ENCODE results near the gene C19orf85. TPM values are rescaled to one million over a fixed set of nuclear protein-coding genes. Genes with fewer than 3 reads are reported as not detected.
A peak's percentile ranks its signal among the peaks of the same experiment; 100 is the strongest.

Gene C19orf85
- total and polyA plus RNA-seq, 2 donors (not counting 1 experiment from before 2014, with no cell fraction given): not detected

DNA sequence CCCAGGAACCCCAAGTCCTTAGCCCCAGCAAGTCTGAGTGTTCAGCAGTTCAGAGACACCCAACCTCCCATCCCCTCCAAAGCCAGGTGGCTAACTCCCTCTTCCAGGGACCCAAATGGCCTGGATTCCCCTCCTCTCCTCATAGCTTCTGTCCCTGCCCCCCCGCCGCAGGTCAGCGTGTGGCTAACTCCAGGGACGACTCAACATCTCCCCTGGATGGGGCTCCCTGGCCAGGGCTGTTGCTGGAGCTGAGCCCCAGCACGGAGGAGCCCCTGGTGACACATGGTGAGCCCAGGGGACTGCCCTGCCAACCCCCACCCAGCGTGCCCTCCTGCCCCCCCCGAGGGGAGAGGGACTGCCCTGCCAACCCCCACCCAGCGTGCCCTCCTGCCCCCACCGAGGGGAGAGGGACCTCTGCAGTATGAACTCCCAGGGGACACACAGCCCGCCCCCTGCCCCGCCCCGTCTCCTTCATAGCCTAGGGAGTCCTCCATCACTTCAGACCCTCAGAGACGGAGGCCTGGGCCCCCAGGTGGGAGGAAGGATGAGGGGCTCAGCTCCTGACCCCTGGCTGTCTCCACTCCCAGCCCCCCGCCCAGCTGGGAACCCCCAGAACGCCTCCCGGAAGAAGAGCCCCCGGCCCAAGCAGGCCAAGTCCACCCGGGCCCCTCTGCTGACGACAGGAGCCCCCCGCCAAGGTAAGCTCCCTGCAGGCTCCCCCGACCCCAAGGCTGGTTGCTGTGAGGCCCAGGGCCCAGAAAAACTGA is 25.3 kb upstream of the C19orf85 start:
- H3K27ac ChIP-seq (ENCODE audit: insufficient read depth, low read length): no peak overlapping the region
- H3K4me2 ChIP-seq (ENCODE audit: extremely low read depth, insufficient read depth, low read length): peak overlapping the region; percentile 75
- H3K9me3 ChIP-seq (ENCODE audit: control insufficient read depth, insufficient read depth, low read depth, low read length): no peaks in the 10 kb centered on the region
- H4K20me1 ChIP-seq (ENCODE audit: control insufficient read depth, extremely low read depth, insufficient read depth, low read length): no peaks in the 10 kb centered on the region
- H3K36me3 ChIP-seq (ENCODE audit: control insufficient read depth, insufficient read depth, low read length): peaks cover 1% of the 10 kb centered on the region
- H3K4me1 ChIP-seq (ENCODE audit: control insufficient read depth, extremely low read depth, insufficient read depth, low read length): peaks cover 47% of the 10 kb centered on the region
- peaks cover 10% of the 10 kb centered on the region for H3K79me2 ChIP-seq (ENCODE audit: control insufficient read depth, insufficient read depth, low read length)
- no peak for DNase-seq (ENCODE audit: low read depth in 2 of 2)
- no peak for TF ChIP-seq EZH2 (IDR thresholded peaks at IDR 0.05; ENCODE audit: low read length, missing control alignments)
- no peak overlapping the region for H2AFZ ChIP-seq (ENCODE audit: low read length)
- H3K27me3 ChIP-seq (ENCODE audit: control insufficient read depth, insufficient read depth, low read length): no peaks in the 10 kb centered on the region
- no peak overlapping the region for H3K9ac ChIP-seq (ENCODE audit: insufficient read depth, low read length)
- H3K4me3 ChIP-seq (replicated peaks in 1 of 4; ENCODE audit: control extremely low read depth in 1 of 4, insufficient read depth in 1 of 4, low read depth in 3 of 4, low read length in 4 of 4): peak overlapping the region in 1 of 4 experiments; percentile 53

- Histone ChIP-seq H3K4me1 (ENCODE audit: control insufficient read depth, extremely low read depth, insufficient read depth, low read length) (peaks cover 50% of the 10 kb centered on the region), H3K4me3 (replicated peaks in 1 of 4; ENCODE audit: control extremely low read depth in 1 of 4, insufficient read depth in 1 of 4, low read depth in 3 of 4, low read length in 4 of 4) (peak overlapping the region in 1 of 4 experiments; percentile 53)
These were observed 24.6 kb upstream of the C19orf85 start for GRCh38 chr19:55488986-55489710.

DNA sequence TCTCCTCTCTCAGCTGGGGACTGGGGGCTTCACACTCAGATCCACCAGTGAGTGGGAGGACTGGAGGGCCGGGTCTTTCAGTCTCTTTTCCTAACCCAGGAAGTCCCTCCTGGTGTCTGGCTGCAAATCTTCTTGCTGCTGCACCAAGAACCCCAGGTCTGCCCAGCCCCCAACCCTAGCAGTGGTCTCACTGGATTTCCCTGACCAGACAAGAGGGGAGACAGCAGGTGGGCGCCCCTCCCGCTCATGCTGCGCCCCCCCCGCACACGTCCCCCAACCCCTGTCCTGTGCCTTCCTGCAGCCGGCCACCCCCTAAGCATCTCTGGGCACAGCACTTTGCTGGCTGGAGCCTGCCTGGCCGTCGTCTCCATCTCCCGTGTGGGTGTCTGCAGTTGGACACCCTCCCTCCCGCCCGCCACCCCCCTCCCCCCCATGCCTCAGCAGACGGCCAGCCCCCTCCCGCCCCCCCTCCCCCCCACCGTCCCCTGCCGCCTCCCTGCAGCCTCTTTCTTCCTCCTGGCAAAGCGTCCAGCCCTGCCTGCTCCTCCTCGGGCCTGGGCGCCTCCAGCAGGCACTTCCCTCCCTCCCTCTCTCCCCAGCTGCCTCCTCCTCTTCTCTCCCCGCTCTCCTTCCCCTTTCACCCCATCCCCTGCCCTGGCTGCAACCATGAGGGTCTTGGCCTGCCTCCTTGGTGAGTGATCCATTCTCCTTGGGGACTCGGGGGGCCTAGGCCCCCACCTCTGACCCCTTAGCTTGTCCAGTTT is 23.6 kb upstream of the C19orf85 start, which contains the start of gene SSC5D:
Gene SSC5D, plus strand, starts transcription at position 513 of the 764 bp plus-strand sequence. Its CDS starts 154 bp downstream, at position 667.
- peaks cover 47% of the 10 kb centered on the region for H3K4me1 ChIP-seq (ENCODE audit: control insufficient read depth, extremely low read depth, insufficient read depth, low read length)
- peak within 1 kb of the TSS; percentile 35 to 70 (median 45) for H3K4me3 ChIP-seq (replicated peaks in 1 of 4; ENCODE audit: control extremely low read depth in 1 of 4, insufficient read depth in 1 of 4, low read depth in 3 of 4, low read length in 4 of 4)
- peak within 1 kb of the TSS; percentile 100 for H3K4me2 ChIP-seq (ENCODE audit: extremely low read depth, insufficient read depth, low read length)
- no peak for TF ChIP-seq EZH2 (IDR thresholded peaks at IDR 0.05; ENCODE audit: low read length, missing control alignments)
- TF ChIP-seq, protein P1, sequence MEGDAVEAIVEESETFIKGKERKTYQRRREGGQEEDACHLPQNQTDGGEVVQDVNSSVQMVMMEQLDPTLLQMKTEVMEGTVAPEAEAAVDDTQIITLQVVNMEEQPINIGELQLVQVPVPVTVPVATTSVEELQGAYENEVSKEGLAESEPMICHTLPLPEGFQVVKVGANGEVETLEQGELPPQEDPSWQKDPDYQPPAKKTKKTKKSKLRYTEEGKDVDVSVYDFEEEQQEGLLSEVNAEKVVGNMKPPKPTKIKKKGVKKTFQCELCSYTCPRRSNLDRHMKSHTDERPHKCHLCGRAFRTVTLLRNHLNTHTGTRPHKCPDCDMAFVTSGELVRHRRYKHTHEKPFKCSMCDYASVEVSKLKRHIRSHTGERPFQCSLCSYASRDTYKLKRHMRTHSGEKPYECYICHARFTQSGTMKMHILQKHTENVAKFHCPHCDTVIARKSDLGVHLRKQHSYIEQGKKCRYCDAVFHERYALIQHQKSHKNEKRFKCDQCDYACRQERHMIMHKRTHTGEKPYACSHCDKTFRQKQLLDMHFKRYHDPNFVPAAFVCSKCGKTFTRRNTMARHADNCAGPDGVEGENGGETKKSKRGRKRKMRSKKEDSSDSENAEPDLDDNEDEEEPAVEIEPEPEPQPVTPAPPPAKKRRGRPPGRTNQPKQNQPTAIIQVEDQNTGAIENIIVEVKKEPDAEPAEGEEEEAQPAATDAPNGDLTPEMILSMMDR (conservative IDR thresholded peaks at IDR 0.05 in 1 of 2, IDR thresholded peaks at IDR 0.05 in 1 of 2; ENCODE audit: low read depth in 1 of 2, low read length in 2 of 2): no peak
- H4K20me1 ChIP-seq (ENCODE audit: control insufficient read depth, extremely low read depth, insufficient read depth, low read length): no peaks in the 10 kb centered on the region
- no peaks in the 10 kb centered on the region for H3K9me3 ChIP-seq (ENCODE audit: control insufficient read depth, insufficient read depth, low read depth, low read length)
- H2AFZ ChIP-seq (ENCODE audit: low read length): no peak within 1 kb of the TSS
- peaks cover 4% of the 10 kb centered on the region for H3K36me3 ChIP-seq (ENCODE audit: control insufficient read depth, insufficient read depth, low read length)
- peak; percentile 65 to 71 for DNase-seq (ENCODE audit: low read depth in 2 of 2)
- peak within 1 kb of the TSS; percentile 91 for H3K9ac ChIP-seq (ENCODE audit: insufficient read depth, low read length)
- peaks cover 9% of the 10 kb centered on the region for H3K79me2 ChIP-seq (ENCODE audit: control insufficient read depth, insufficient read depth, low read length)
- H3K27ac ChIP-seq (ENCODE audit: insufficient read depth, low read length): peak within 1 kb of the TSS; percentile 96
- no peaks in the 10 kb centered on the region for H3K27me3 ChIP-seq (ENCODE audit: control insufficient read depth, insufficient read depth, low read length)

More at GRCh38 chr19:55488986-55489710, 24.6 kb upstream of the C19orf85 start:
- H4K20me1 ChIP-seq (ENCODE audit: control insufficient read depth, extremely low read depth, insufficient read depth, low read length): no peaks in the 10 kb centered on the region
- H3K79me2 ChIP-seq (ENCODE audit: control insufficient read depth, insufficient read depth, low read length): peaks cover 9% of the 10 kb centered on the region
- H3K27me3 ChIP-seq (ENCODE audit: control insufficient read depth, insufficient read depth, low read length): no peaks in the 10 kb centered on the region
- H2AFZ ChIP-seq (ENCODE audit: low read length): no peak overlapping the region
- no peaks in the 10 kb centered on the region for H3K9me3 ChIP-seq (ENCODE audit: control insufficient read depth, insufficient read depth, low read depth, low read length)
- H3K4me2 ChIP-seq (ENCODE audit: extremely low read depth, insufficient read depth, low read length): peak overlapping the region; percentile 75
- DNase-seq (ENCODE audit: low read depth in 2 of 2): peak; percentile 19 to 49
- H3K36me3 ChIP-seq (ENCODE audit: control insufficient read depth, insufficient read depth, low read length): peaks cover 1% of the 10 kb centered on the region
- H3K27ac ChIP-seq (ENCODE audit: insufficient read depth, low read length): no peak overlapping the region
- no peak overlapping the region for H3K9ac ChIP-seq (ENCODE audit: insufficient read depth, low read length)
- TF ChIP-seq, protein P1 (conservative IDR thresholded peaks at IDR 0.05 in 1 of 2, IDR thresholded peaks at IDR 0.05 in 1 of 2; ENCODE audit: low read depth in 1 of 2, low read length in 2 of 2): no peak
- TF ChIP-seq EZH2 (IDR thresholded peaks at IDR 0.05; ENCODE audit: low read length, missing control alignments): no peak

Measured in fibroblast of lung (primary cell).